Progenitor cell of endocrine pancreas (in vitro differentiated cells): Measurements from ENCODE around the gene DNAJB6. TPM values are rescaled to one million over a fixed set of nuclear protein-coding genes. Genes with fewer than 3 reads are reported as not detected.

Experiments used
- DNase-seq: peaks from one replicate; pipeline ENCODE4 v3.0.0; 2021; ENCODE audit warnings: low spot score; ENCODE audit not compliant: unreplicated experiment
- H3K27ac Mint-ChIP-seq: 2 replicates; pipeline ENCODE4 v1.8.0; 2021; ENCODE audit warnings: mild to moderate bottlenecking, moderate library complexity, mixed read lengths
- H3K27me3 Mint-ChIP-seq: 2 replicates; pipeline ENCODE4 v1.8.0; 2021; ENCODE audit warnings: mixed read lengths
- H3K36me3 Mint-ChIP-seq: 2 replicates; pipeline ENCODE4 v1.8.0; 2022; ENCODE audit warnings: mixed read lengths; ENCODE audit not compliant: insufficient read depth
- H3K4me1 Mint-ChIP-seq: 2 replicates; pipeline ENCODE4 v1.8.0; 2021; ENCODE audit warnings: low read depth, mixed read lengths
- H3K4me3 Mint-ChIP-seq: 2 replicates; pipeline ENCODE4 v1.8.0; 2021; ENCODE audit warnings: low read depth, mild to moderate bottlenecking, moderate library complexity, mixed read lengths
- H3K9me3 Mint-ChIP-seq: 2 replicates; pipeline ENCODE4 v1.8.0; 2021; ENCODE audit warnings: low read depth, mixed read lengths
- total RNA-seq: library from RNA; stranded (reverse); gene quantifications from 2 replicates; pipeline ENCODE4 v1.2.1, GENCODE V29; 2021
- TF ChIP-seq, protein P1 (sequence below): fragments of 200-600 bp; sonication (generic); IDR thresholded peaks from one replicate; pipeline ENCODE4 v1.5.0; 2021; ENCODE audit warnings: antibody characterized with exemption, mild to moderate bottlenecking; ENCODE audit not compliant: unreplicated experiment

DNAJB6 gene
- total RNA-seq, 1 donor from 2014 or later: 119 TPM

DNA sequence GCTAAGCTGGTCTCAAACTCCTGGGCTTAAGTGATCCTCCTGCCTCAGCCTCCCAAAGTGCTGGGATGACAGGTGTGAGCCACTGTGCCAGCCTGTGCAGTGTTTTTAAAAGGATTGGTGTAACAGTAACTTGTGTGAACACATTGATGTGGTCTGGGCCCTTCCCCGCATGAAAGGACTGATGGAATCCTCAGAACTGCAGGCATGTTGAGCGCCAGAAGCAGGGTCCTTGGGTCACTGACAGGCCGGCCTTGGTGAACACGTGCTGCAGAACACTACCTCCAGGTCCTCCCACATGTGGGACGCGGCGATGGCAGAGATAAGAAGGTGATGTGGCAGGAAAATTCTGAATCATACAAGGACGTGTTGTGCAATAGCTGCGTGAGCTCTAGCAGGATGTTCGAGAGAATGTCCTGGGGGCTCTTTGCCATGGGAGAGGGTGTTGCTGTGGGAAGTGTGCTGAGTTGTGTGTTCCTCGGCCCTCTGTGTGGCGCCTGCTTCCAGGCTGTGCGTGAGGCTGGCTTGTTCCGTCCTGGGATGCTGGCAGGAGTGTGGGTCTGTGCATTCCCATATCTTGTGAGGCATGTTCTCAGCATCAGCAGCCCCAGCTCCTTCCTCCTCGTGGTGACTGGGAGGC lies 68.2 kb downstream of the DNAJB6 start:
- H3K27ac Mint-ChIP-seq: no peak overlapping the region
- peaks cover 6% of the 10 kb centered on the region for H3K4me1 Mint-ChIP-seq
- H3K27me3 Mint-ChIP-seq: no peaks in the 10 kb centered on the region
- TF ChIP-seq, protein P1, sequence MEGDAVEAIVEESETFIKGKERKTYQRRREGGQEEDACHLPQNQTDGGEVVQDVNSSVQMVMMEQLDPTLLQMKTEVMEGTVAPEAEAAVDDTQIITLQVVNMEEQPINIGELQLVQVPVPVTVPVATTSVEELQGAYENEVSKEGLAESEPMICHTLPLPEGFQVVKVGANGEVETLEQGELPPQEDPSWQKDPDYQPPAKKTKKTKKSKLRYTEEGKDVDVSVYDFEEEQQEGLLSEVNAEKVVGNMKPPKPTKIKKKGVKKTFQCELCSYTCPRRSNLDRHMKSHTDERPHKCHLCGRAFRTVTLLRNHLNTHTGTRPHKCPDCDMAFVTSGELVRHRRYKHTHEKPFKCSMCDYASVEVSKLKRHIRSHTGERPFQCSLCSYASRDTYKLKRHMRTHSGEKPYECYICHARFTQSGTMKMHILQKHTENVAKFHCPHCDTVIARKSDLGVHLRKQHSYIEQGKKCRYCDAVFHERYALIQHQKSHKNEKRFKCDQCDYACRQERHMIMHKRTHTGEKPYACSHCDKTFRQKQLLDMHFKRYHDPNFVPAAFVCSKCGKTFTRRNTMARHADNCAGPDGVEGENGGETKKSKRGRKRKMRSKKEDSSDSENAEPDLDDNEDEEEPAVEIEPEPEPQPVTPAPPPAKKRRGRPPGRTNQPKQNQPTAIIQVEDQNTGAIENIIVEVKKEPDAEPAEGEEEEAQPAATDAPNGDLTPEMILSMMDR: no peak
- no peak for DNase-seq
- no peak overlapping the region for H3K4me3 Mint-ChIP-seq
- no peaks in the 10 kb centered on the region for H3K9me3 Mint-ChIP-seq
- H3K36me3 Mint-ChIP-seq: peaks cover 22% of the 10 kb centered on the region

DNA sequence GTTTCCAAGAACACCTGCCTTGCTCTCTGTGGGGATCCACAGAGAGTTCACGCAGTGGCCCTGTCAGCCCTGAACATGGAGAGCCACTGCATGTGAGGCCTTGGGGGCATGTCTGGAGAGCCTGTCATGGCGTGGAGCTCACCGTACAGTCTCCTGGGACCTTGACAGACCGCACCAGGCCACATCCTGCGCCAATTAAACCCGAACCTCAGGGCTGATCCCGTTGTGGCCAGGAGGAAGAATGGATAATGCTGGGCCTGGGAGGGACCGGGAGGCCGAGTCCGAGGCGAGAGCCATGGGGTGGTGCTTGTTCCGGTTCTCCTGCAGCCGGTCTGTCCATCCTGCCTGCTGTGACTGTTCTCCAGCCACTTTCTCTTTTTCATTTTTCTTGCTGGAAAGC lies 68.7 kb downstream of the DNAJB6 start:
- H3K27ac Mint-ChIP-seq: no peak overlapping the region
- TF ChIP-seq, protein P1: no peak
- no peaks in the 10 kb centered on the region for H3K27me3 Mint-ChIP-seq
- peaks cover 19% of the 10 kb centered on the region for H3K36me3 Mint-ChIP-seq
- peaks cover 6% of the 10 kb centered on the region for H3K4me1 Mint-ChIP-seq
- no peak overlapping the region for H3K4me3 Mint-ChIP-seq
- H3K9me3 Mint-ChIP-seq: no peaks in the 10 kb centered on the region
- DNase-seq: no peak

DNA sequence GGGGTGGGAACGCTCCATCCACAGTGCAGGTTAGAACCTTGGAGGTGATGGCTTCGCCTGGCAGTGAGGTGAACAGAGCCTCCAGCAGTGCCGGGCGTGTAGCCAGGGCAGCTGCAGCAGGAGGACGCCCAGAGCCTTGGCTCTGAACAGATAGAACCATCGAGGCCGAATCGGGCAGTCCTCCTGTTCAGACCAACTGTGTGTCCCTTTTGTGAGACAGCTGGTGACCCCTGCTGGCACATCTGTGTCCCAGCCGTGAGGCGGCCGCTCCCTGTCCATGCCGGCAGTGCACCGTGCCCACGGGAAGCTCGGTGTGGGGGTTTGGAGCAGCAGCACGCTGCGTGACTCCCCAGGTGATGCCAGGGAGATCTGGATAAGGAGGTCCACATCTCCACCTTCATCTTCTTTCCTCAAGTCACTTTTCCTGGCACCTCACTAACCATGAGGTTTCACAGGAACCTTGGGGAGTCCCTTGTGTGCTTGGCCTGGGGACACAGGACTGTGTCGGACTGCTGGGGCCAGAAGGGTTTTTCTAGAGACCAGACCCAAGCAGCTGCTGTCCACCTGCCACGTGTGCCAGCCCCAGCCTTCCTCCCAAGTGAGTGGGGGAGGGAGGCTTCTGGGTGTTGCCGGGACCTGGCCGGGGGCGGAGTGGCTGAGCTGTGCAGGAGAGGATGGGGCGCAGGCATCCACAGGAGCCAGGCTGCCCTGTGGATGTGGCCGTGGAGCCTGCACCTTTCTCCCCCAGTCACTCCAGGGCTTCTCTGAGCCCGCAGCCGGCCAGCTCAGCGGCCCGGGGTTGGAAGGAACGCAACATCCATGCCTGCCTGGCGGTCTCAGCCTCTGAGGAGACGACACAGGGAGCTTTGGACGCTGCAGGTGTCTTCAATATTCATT lies 69.4 kb downstream of the DNAJB6 start:
- H3K36me3 Mint-ChIP-seq: peaks cover 15% of the 10 kb centered on the region
- H3K9me3 Mint-ChIP-seq: no peaks in the 10 kb centered on the region
- no peak for DNase-seq
- H3K4me3 Mint-ChIP-seq: no peak overlapping the region
- no peaks in the 10 kb centered on the region for H3K27me3 Mint-ChIP-seq
- peak overlapping the region; percentile 29 for H3K27ac Mint-ChIP-seq
- TF ChIP-seq, protein P1: peak; percentile 16
- H3K4me1 Mint-ChIP-seq: peaks cover 6% of the 10 kb centered on the region

DNA sequence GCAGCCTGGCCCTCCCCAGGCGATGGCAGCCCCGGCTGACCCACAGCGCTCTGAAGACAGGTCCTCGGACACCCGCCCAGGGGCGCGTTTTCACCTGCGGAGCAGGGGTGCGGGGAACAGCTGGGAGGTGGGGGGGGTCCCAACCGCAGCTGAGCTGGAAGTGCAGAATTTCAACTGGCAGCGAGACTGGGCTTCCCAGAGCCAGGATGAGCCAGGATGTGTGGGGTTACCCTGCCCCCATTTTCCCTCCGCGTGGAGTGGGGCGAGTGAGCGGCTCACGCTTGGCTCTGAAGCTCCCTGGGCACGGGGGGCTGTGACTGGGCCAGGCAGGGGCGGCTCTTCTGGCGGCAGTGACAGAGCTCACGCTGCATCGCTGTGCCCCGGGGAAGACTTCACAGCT lies 70.2 kb downstream of the DNAJB6 start:
- H3K4me1 Mint-ChIP-seq: peaks cover 4% of the 10 kb centered on the region
- H3K9me3 Mint-ChIP-seq: no peaks in the 10 kb centered on the region
- DNase-seq: no peak
- H3K36me3 Mint-ChIP-seq: peaks cover 15% of the 10 kb centered on the region
- TF ChIP-seq, protein P1: no peak
- H3K4me3 Mint-ChIP-seq: no peak overlapping the region
- H3K27ac Mint-ChIP-seq: no peak overlapping the region
- no peaks in the 10 kb centered on the region for H3K27me3 Mint-ChIP-seq

DNA sequence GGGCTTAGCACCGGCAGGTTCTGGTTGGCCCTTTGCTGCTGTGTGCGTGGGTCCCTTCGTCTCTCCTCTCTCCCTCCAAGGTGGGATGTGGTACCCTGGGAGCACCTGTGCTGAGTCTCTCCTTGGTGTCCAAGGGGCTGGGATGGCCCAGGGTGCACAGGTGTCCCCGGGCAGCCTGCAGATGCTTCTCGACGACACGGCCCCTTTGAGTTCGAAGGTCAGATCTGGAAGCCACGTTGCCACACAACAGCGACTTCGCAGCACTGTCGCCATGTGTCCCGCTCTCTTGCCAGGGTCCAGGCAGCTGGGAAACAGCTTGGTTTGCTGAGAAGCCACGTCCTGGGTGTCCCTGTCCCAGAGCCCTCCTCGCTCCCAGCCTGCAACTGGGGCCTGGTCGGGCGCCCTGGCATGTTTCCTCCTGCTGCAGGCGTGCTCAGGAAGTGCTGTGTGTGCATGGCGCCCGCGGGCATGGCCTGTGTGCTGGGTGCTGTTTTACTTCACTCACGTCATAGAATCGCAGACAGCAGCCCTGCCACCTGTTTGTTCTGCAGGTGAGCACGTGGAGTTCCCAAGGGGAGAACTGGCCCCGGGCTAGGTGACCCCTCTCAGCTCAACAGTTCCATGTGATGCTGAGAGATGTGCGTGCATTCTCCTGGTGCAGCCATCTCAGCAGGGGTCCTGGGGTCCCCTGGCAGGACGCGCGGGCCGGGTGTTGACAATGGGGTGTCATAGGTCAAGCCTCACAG lies 70.9 kb downstream of the DNAJB6 start:
- DNase-seq: no peak
- Mint-ChIP-seq H3K36me3 (peaks cover 15% of the 10 kb centered on the region), H3K9me3 (no peaks in the 10 kb centered on the region), H3K27ac (no peak overlapping the region), H3K4me3 (no peak overlapping the region), H3K27me3 (no peaks in the 10 kb centered on the region), H3K4me1 (peaks cover 4% of the 10 kb centered on the region)
- TF ChIP-seq, protein P1: no peak
